Skeletal muscle tissue (tissue), 4 donors: ENCODE data around the gene FILIP1. TPM values are rescaled to one million over a fixed set of nuclear protein-coding genes. Genes with fewer than 3 reads are reported as not detected.

ENCODE experiments used
- H3K27ac ChIP-seq: one replicate; pipeline ENCODE4 v1.7.0; 2013; ENCODE audit warnings: mild to moderate bottlenecking, low read depth, low read length, inconsistent platforms
- H3K27me3 ChIP-seq, 3 donors: one replicate each; pipeline ENCODE4 v1.7.0; 2013; ENCODE audit warnings: low read length in 3 of 3; ENCODE audit not compliant: control insufficient read depth in 3 of 3, insufficient read depth in 3 of 3
- H3K36me3 ChIP-seq, 3 donors: one replicate each; pipeline ENCODE4 v1.7.0; 2013; ENCODE audit warnings: low read length in 3 of 3; ENCODE audit not compliant: control insufficient read depth in 3 of 3, insufficient read depth in 3 of 3
- H3K4me1 ChIP-seq, 3 donors: one replicate each; pipeline ENCODE4 v1.7.0; 2013; ENCODE audit warnings: low read length in 3 of 3, mild to moderate bottlenecking in 3 of 3; ENCODE audit not compliant: control insufficient read depth in 3 of 3, insufficient read depth in 3 of 3
- H3K4me3 ChIP-seq, 3 donors: one replicate each; pipeline ENCODE4 v1.7.0; 2013; ENCODE audit warnings: low read length in 3 of 3
- H3K9ac ChIP-seq, 3 donors: one replicate each; pipeline ENCODE4 v1.7.0; 2013; ENCODE audit warnings: low read length in 3 of 3, mild to moderate bottlenecking in 3 of 3, moderate library complexity in 2 of 3, low read depth in 1 of 3
- H3K9me3 ChIP-seq, 3 donors: one replicate each; pipeline ENCODE4 v1.7.0; 2013; ENCODE audit warnings: low read length in 3 of 3; ENCODE audit not compliant: control insufficient read depth in 3 of 3
- total RNA-seq: library from RNA; depleted of rRNA; stranded (reverse); fragments of >200 nt; gene quantifications from one replicate; pipeline ENCODE4 v1.2.3, GENCODE V29; 2014
- donor health status: Osteomylitis.

The FILIP1 gene
- total RNA-seq, 1 donor from 2014 or later = 19.3 TPM

- H3K9ac ChIP-seq = no peak overlapping the region
Measured at GRCh38 chr6:75315978-75316377, 177.6 kb downstream of the FILIP1 start.

GRCh38 chr6:75308250-75308988, 185.2 kb downstream of the FILIP1 start:
- H3K4me1 ChIP-seq = no peaks in the 10 kb centered on the region

More at GRCh38 chr6:75315978-75316377, 177.6 kb downstream of the FILIP1 start:
- no peak overlapping the region for H3K27ac ChIP-seq
- H3K9me3 ChIP-seq = no peaks in the 10 kb centered on the region
- H3K27me3 ChIP-seq = no peaks in the 10 kb centered on the region
- no peak overlapping the region for H3K4me3 ChIP-seq
- no peaks in the 10 kb centered on the region for H3K4me1 ChIP-seq
- H3K36me3 ChIP-seq = peaks cover 16 to 19% (median 16%) of the 10 kb centered on the region in 3 donors

GRCh38 chr6:75307364-75308004, 186.1 kb downstream of the FILIP1 start:
- H3K9me3 ChIP-seq = no peaks in the 10 kb centered on the region
- H3K4me3 ChIP-seq = no peak overlapping the region
- no peaks in the 10 kb centered on the region for H3K27me3 ChIP-seq
- no peaks in the 10 kb centered on the region for H3K4me1 ChIP-seq
- H3K36me3 ChIP-seq = peaks cover 8 to 13% (median 12%) of the 10 kb centered on the region in 3 donors
- no peak overlapping the region for H3K9ac ChIP-seq
- no peak overlapping the region for H3K27ac ChIP-seq

More at GRCh38 chr6:75308250-75308988, 185.2 kb downstream of the FILIP1 start:
- Histone ChIP-seq H3K9me3 (no peaks in the 10 kb centered on the region), H3K27ac (no peak overlapping the region), H3K36me3 (peaks cover 18% of the 10 kb centered on the region in 3 donors), H3K9ac (no peak overlapping the region), H3K27me3 (no peaks in the 10 kb centered on the region), H3K4me3 (no peak overlapping the region)

- Histone ChIP-seq H3K9me3 (no peaks in the 10 kb centered on the region), H3K27me3 (no peaks in the 10 kb centered on the region), H3K4me1 (no peaks in the 10 kb centered on the region), H3K4me3 (no peak overlapping the region), H3K9ac (no peak overlapping the region), H3K36me3 (peaks cover 4 to 7% (median 7%) of the 10 kb centered on the region in 3 donors), H3K27ac (no peak overlapping the region)
Measured at GRCh38 chr6:75306064-75306463, 187.5 kb downstream of the FILIP1 start.

- Histone ChIP-seq H3K4me3 (no peak overlapping the region), H3K27ac (no peak overlapping the region), H3K27me3 (no peaks in the 10 kb centered on the region), H3K9ac (no peak overlapping the region), H3K9me3 (no peaks in the 10 kb centered on the region), H3K36me3 (peaks cover 4 to 7% (median 7%) of the 10 kb centered on the region in 3 donors), H3K4me1 (no peaks in the 10 kb centered on the region)
Measured at GRCh38 chr6:75305573-75305972, 188.0 kb downstream of the FILIP1 start.

GRCh38 chr6:75302280-75302679, 191.3 kb downstream of the FILIP1 start:
- Histone ChIP-seq H3K9me3 (no peaks in the 10 kb centered on the region), H3K36me3 (no peaks in the 10 kb centered on the region), H3K27ac (no peak overlapping the region), H3K4me3 (no peak overlapping the region), H3K27me3 (no peaks in the 10 kb centered on the region), H3K4me1 (peaks cover 3 to 6% (median 4%) of the 10 kb centered on the region in 3 donors), H3K9ac (no peak overlapping the region)

GRCh38 chr6:75301537-75301936, 192.1 kb downstream of the FILIP1 start:
- Histone ChIP-seq H3K9me3 (no peaks in the 10 kb centered on the region), H3K4me1 (peaks cover 3 to 6% (median 4%) of the 10 kb centered on the region in 3 donors), H3K36me3 (no peaks in the 10 kb centered on the region), H3K4me3 (no peak overlapping the region), H3K27me3 (no peaks in the 10 kb centered on the region), H3K27ac (no peak overlapping the region), H3K9ac (no peak overlapping the region)

- H3K4me3 ChIP-seq = no peak overlapping the region
- H3K27ac ChIP-seq = no peak overlapping the region
- H3K9me3 ChIP-seq = no peaks in the 10 kb centered on the region
- H3K27me3 ChIP-seq = no peaks in the 10 kb centered on the region
- no peak overlapping the region for H3K9ac ChIP-seq
- peaks cover 3 to 6% (median 4%) of the 10 kb centered on the region in 3 donors for H3K4me1 ChIP-seq
- no peaks in the 10 kb centered on the region for H3K36me3 ChIP-seq
Measured at GRCh38 chr6:75301088-75301487, 192.5 kb downstream of the FILIP1 start.

- no peak overlapping the region for H3K27ac ChIP-seq
Measured at GRCh38 chr6:75300531-75300855, 193.1 kb downstream of the FILIP1 start.

GRCh38 chr6:75299801-75300530, 193.6 kb downstream of the FILIP1 start:
- Histone ChIP-seq H3K27ac (no peak overlapping the region), H3K4me3 (no peak overlapping the region), H3K4me1 (peaks cover 3 to 6% (median 4%) of the 10 kb centered on the region in 3 donors), H3K9ac (no peak overlapping the region), H3K27me3 (no peaks in the 10 kb centered on the region), H3K36me3 (no peaks in the 10 kb centered on the region), H3K9me3 (no peaks in the 10 kb centered on the region)

More at GRCh38 chr6:75300531-75300855, 193.1 kb downstream of the FILIP1 start:
- Histone ChIP-seq H3K4me3 (no peak overlapping the region), H3K9me3 (no peaks in the 10 kb centered on the region), H3K27me3 (no peaks in the 10 kb centered on the region), H3K9ac (no peak overlapping the region), H3K36me3 (no peaks in the 10 kb centered on the region), H3K4me1 (peaks cover 3 to 6% (median 4%) of the 10 kb centered on the region in 3 donors)
